HepG2 (cell line): Measurements from ENCODE around the gene GGACT. TPM values are rescaled to one million over a fixed set of nuclear protein-coding genes. Genes with fewer than 3 reads are reported as not detected.

Source experiments
- ATAC-seq: fragments of 200-7000 bp; cut with Tn5 transposase; 3 replicates; pipeline ENCODE4 v1.9.1; 2020; ENCODE audit warnings: mild to moderate bottlenecking, moderate library complexity
- BruUV-seq: library from RNA; stranded (reverse); fragments of 400-500 nt; replicated peaks from 2 replicates; lab custom pipeline; 2021; lab: Mats Ljungman, UMichigan
- CTCF ChIA-PET: fragments of 300-600 bp; formaldehyde crosslinking; extraction: SDS; loops from one replicate; lab custom pipeline; 2021; ENCODE audit warnings: low total read pairs, inconsistent platforms, low intra/inter-chr PET ratio; lab: Yijun Ruan, JAX
- POLR2A ChIA-PET: fragments of 350-600 bp; sonication (Branson Sonifier 250); formaldehyde crosslinking; loops from one replicate; lab custom pipeline; 2020; ENCODE audit warnings: antibody characterized with exemption, inconsistent platforms; lab: Yijun Ruan, JAX
- DNase-seq: peaks from one replicate; pipeline ENCODE4 v3.0.0-alpha.2; 2015; ENCODE audit warnings: low spot score
- FAIRE-seq: peaks from 3 replicates; lab custom pipeline; 2011; peaks lifted over from hg19 to GRCh38; lab: Jason Lieb, UNC
- H2AFZ ChIP-seq: one replicate; pipeline ENCODE4 v1.6.1; 2011; ENCODE audit warnings: low read length, inconsistent platforms
- H3K27ac ChIP-seq: fragments of 300-600 bp; 3 replicates; pipeline ENCODE4 v1.8.0; 2011; ENCODE audit warnings: mixed run types, mild to moderate bottlenecking, mixed read lengths, low read length, inconsistent platforms; ENCODE audit not compliant: insufficient read depth; ENCODE audit errors: extremely low read length
- H3K27me3 ChIP-seq, 2 experiments: fragments of 200-600 bp in 1 of 2; 2 replicates in 1 of 2; 3 replicates in 1 of 2; pipeline versions ENCODE4 v1.6.0 to v1.8.0; 2011; ENCODE audit warnings: low read length in 2 of 2, mild to moderate bottlenecking in 2 of 2, moderate library complexity in 2 of 2, inconsistent platforms in 1 of 2; ENCODE audit not compliant: insufficient read depth in 2 of 2, control insufficient read depth in 1 of 2
- H3K36me3 ChIP-seq, 2 experiments: fragments of 200-600 bp in 1 of 2; replicated peaks in 1 of 2; 2 replicates in 1 of 2; 3 replicates in 1 of 2; pipeline versions ENCODE4 v1.5.1 to v1.8.0; 2011; ENCODE audit warnings: low read length in 2 of 2, inconsistent platforms in 1 of 2; ENCODE audit not compliant: insufficient read depth in 2 of 2, control insufficient read depth in 1 of 2
- H3K4me1 ChIP-seq: 2 replicates; pipeline ENCODE4 v1.5.1; 2012; ENCODE audit warnings: low read length, inconsistent platforms; ENCODE audit not compliant: insufficient read depth
- H3K4me2 ChIP-seq: 2 replicates; pipeline ENCODE4 v1.6.0; 2011; ENCODE audit warnings: low read depth, low read length, inconsistent platforms
- H3K4me3 ChIP-seq, 3 experiments: fragments of 200-600 bp in 1 of 3; sonication (generic), shearing (Covaris generic) in 1 of 3; replicated peaks in 1 of 3; 2 replicates each; pipeline ENCODE4 v1.5.1; 2011 to 2016; ENCODE audit warnings: low read length in 3 of 3, inconsistent platforms in 2 of 3, low read depth in 2 of 3, mild to moderate bottlenecking in 2 of 3, control low read depth in 1 of 3, mixed read lengths in 1 of 3; ENCODE audit not compliant: insufficient read depth in 1 of 3
- H3K79me2 ChIP-seq: one replicate; pipeline ENCODE4 v1.6.1; 2011; ENCODE audit warnings: low read length, inconsistent platforms; ENCODE audit not compliant: insufficient read depth
- H3K9ac ChIP-seq: 2 replicates; pipeline ENCODE4 v1.6.0; 2011; ENCODE audit warnings: mild to moderate bottlenecking, low read depth, low read length, inconsistent platforms; ENCODE audit not compliant: insufficient read depth
- H3K9me3 ChIP-seq: 2 replicates; pipeline ENCODE4 v1.5.1; 2012; ENCODE audit warnings: mild to moderate bottlenecking, low read length
- H4K20me1 ChIP-seq: 2 replicates; pipeline ENCODE4 v1.6.0; 2011; ENCODE audit warnings: inconsistent platforms, mild to moderate bottlenecking, low read length, moderate library complexity; ENCODE audit not compliant: insufficient read depth
- FIP1L1 ChIP-seq: fragments of 200-400 bp; formaldehyde crosslinking; IDR thresholded peaks from 2 replicates; pipeline ENCODE4 v1.6.1; 2018; ENCODE audit warnings: low read depth, mild to moderate bottlenecking, low read length, moderate library complexity, borderline replicate concordance; ENCODE audit not compliant: insufficient read depth
- KMT2A ChIP-seq: sonication (generic); formaldehyde crosslinking; IDR thresholded peaks from 2 replicates; pipeline ENCODE4 v1.4.0; 2020; ENCODE audit warnings: missing genetic modification reagents
- MAFG ChIP-seq: sonication (generic); formaldehyde crosslinking; IDR thresholded peaks from 2 replicates; pipeline ENCODE4 v1.5.1; 2020; ENCODE audit warnings: mild to moderate bottlenecking, missing genetic modification reagents
- NONO ChIP-seq, 2 experiments: fragments of 450-650 bp in 1 of 2; sonication (generic) in 1 of 2; formaldehyde crosslinking in 1 of 2; IDR thresholded peaks in 1 of 2; conservative IDR thresholded peaks in 1 of 2; 2 replicates each; pipeline versions ENCODE4 v1.6.1 to v1.8.0; 2017 to 2022; ENCODE audit warnings: mild to moderate bottlenecking in 1 of 2, missing genetic modification reagents in 1 of 2, moderate library complexity in 1 of 2
- SRSF4 ChIP-seq: fragments of 200-400 bp; formaldehyde crosslinking; IDR thresholded peaks from one replicate; pipeline ENCODE4 v1.6.1; 2018; ENCODE audit warnings: mild to moderate bottlenecking, low read depth, low read length, moderate library complexity; ENCODE audit not compliant: poor library complexity, severe bottlenecking
- TBL1XR1 ChIP-seq: fragments of 150-350 bp; IDR thresholded peaks from 2 replicates; pipeline ENCODE4 v1.6.1; 2014; ENCODE audit warnings: borderline replicate concordance, low read length; ENCODE audit not compliant: partially characterized antibody
- TBX2 ChIP-seq: sonication (generic); formaldehyde crosslinking; IDR thresholded peaks from 2 replicates; pipeline ENCODE4 v1.5.0; 2020; ENCODE audit warnings: missing genetic modification reagents, mild to moderate bottlenecking, borderline replicate concordance
- XRCC5 ChIP-seq: fragments of 200-400 bp; formaldehyde crosslinking; optimal IDR thresholded peaks from 2 replicates; pipeline ENCODE3; 2017; ENCODE audit warnings: mild to moderate bottlenecking, low read length
- ZBTB21 ChIP-seq: sonication (generic); formaldehyde crosslinking; IDR thresholded peaks from 2 replicates; pipeline ENCODE4 v1.4.0; 2020; ENCODE audit warnings: missing genetic modification reagents
- ZBTB44 ChIP-seq: sonication (generic); formaldehyde crosslinking; IDR thresholded peaks from 2 replicates; pipeline ENCODE4 v1.4.0; 2020; ENCODE audit warnings: missing genetic modification reagents
- ZNF263 ChIP-seq: sonication (generic); formaldehyde crosslinking; IDR thresholded peaks from 2 replicates; pipeline ENCODE4 v1.4.0; 2020; ENCODE audit warnings: missing genetic modification reagents
- ZNF335 ChIP-seq: sonication (generic); formaldehyde crosslinking; IDR thresholded peaks from 2 replicates; pipeline ENCODE4 v1.4.0; 2020; ENCODE audit warnings: missing genetic modification reagents
- ZNF414 ChIP-seq: sonication (generic); formaldehyde crosslinking; IDR thresholded peaks from 2 replicates; pipeline ENCODE4 v1.5.0; 2020; ENCODE audit warnings: missing genetic modification reagents
- ZNF605 ChIP-seq: sonication (generic); formaldehyde crosslinking; IDR thresholded peaks from 2 replicates; pipeline ENCODE4 v1.8.0; 2022; ENCODE audit warnings: mild to moderate bottlenecking, missing genetic modification reagents
- ZNF7 ChIP-seq: IDR thresholded peaks from 2 replicates; pipeline ENCODE4 v1.6.1; 2016; ENCODE audit warnings: missing biosample characterization, missing genetic modification reagents
- WGBS: methylation state at CpG from one replicate; pipeline ENCODE4 v1.1.6; 2017; ENCODE audit warnings: low lambda C conversion rate; 5-methylcytosine and 5-hydroxymethylcytosine counted together
- in situ Hi-C: cut with HindIII; loops from 2 replicates; pipeline ENCODE4 v1.10.0; 2017; ENCODE audit warnings: low pct_unique_long_range_greater_than_20kb; ENCODE audit not compliant: extremely low pct_ligation_motif_present
- intact Hi-C: fragments of 100-400 bp; cut with micrococcal nuclease; formaldehyde crosslinking; loops from one replicate; pipeline ENCODE4 v1.10.0; 2022; ENCODE audit not compliant: unreplicated experiment
- polyA plus RNA-seq, 8 experiments: library from polyadenylated mRNA; depleted of rRNA in 3 of 8; stranded (reverse) in 7 of 8; unstranded in 1 of 8; fragments of >200 nt; fragmentation: Illumina TruSeq in 4 of 8; extraction: Trizol in 4 of 8; gene quantifications; 2 replicates each; pipeline versions ENCODE4 v1.2.1 to v1.2.3, GENCODE V29; 2011 to 2016; ENCODE audit warnings: low read depth in 4 of 8, missing spikeins in 1 of 8, mixed read lengths in 1 of 8; ENCODE audit not compliant: insufficient read depth in 1 of 8
- total RNA-seq, 5 experiments: library from RNA; depleted of rRNA; stranded (reverse); fragments of >200 nt; fragmentation: Illumina TruSeq; extraction: Trizol; gene quantifications; 2 replicates each; pipeline ENCODE4 v1.2.3, GENCODE V29; 2016; ENCODE audit warnings: low read depth in 1 of 5
- TF ChIP-seq, protein P1 (sequence below): sonication (generic); formaldehyde crosslinking; IDR thresholded peaks from 2 replicates; pipeline ENCODE4 v1.4.0; 2020; ENCODE audit warnings: missing genetic modification reagents, borderline replicate concordance
- TF ChIP-seq, protein P2 (sequence below): sonication (generic); formaldehyde crosslinking; IDR thresholded peaks from 2 replicates; pipeline ENCODE4 v1.5.0; 2020; ENCODE audit warnings: missing genetic modification reagents, mild to moderate bottlenecking, borderline replicate concordance
- TF ChIP-seq, protein P3 (sequence below): sonication (generic); formaldehyde crosslinking; IDR thresholded peaks from 2 replicates; pipeline ENCODE4 v1.8.0; 2022; ENCODE audit warnings: mild to moderate bottlenecking, missing genetic modification reagents, moderate library complexity

The GGACT gene
- total and polyA plus RNA-seq, 2 of the 13 experiments (the other 11 are each of a cell fraction or from before 2014, with no cell fraction given) = 1.7 to 1.9 TPM

GRCh38 chr13:100527644-100528043 is 60.9 kb downstream of the GGACT start:
- Histone ChIP-seq H3K4me1 (peaks cover 44% of the 10 kb centered on the region), H3K79me2 (no peaks in the 10 kb centered on the region), H3K9me3 (no peaks in the 10 kb centered on the region), H4K20me1 (no peaks in the 10 kb centered on the region), H3K36me3 (peaks cover 4 to 7% of the 10 kb centered on the region in 2 experiments; a peak in 4 of 5 replicates), H2AFZ (no peak overlapping the region), H3K27me3 (no peaks in the 10 kb centered on the region; a peak in 1 of 5 replicates), H3K4me3 (no peak overlapping the region), H3K27ac (no peak overlapping the region), H3K9ac (no peak overlapping the region), H3K4me2 (no peak overlapping the region)
- ChIA-PET CTCF (no interaction called here), POLR2A (interaction anchor here (1.1 kb wide), 1 partner anchor 11 kb away, joined by 3 read pairs; no protein-coding TSS in a partner anchor)
- WGBS = 95% methylated on average over 9 of the region's 9 CpGs
- FAIRE-seq = no peak
- intact Hi-C loops = no loop called here
- TF ChIP-seq ZNF263 (CRISPR knock-in tag) (no peak), MAFG (CRISPR knock-in tag) (no peak), ZNF605 (CRISPR knock-in tag) (no peak), XRCC5 (no peak), ZNF414 (no peak), FIP1L1 (no peak), SRSF4 (no peak), ZBTB21 (no peak), TBX2 (CRISPR knock-in tag) (no peak), ZBTB44 (CRISPR knock-in tag) (no peak), KMT2A (CRISPR knock-in tag) (no peak), ZNF335 (CRISPR knock-in tag) (no peak), TBL1XR1 (no peak), NONO (IDR thresholded peaks at IDR 0.05) (no peak), NONO (CRISPR knock-in tag; conservative IDR thresholded peaks at IDR 0.05) (no peak), ZNF7 (CRISPR knock-in tag) (no peak)
- TF ChIP-seq, protein P1, sequence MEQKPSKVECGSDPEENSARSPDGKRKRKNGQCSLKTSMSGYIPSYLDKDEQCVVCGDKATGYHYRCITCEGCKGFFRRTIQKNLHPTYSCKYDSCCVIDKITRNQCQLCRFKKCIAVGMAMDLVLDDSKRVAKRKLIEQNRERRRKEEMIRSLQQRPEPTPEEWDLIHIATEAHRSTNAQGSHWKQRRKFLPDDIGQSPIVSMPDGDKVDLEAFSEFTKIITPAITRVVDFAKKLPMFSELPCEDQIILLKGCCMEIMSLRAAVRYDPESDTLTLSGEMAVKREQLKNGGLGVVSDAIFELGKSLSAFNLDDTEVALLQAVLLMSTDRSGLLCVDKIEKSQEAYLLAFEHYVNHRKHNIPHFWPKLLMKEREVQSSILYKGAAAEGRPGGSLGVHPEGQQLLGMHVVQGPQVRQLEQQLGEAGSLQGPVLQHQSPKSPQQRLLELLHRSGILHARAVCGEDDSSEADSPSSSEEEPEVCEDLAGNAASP (CRISPR knock-in tag) = no peak
- TF ChIP-seq, protein P2, sequence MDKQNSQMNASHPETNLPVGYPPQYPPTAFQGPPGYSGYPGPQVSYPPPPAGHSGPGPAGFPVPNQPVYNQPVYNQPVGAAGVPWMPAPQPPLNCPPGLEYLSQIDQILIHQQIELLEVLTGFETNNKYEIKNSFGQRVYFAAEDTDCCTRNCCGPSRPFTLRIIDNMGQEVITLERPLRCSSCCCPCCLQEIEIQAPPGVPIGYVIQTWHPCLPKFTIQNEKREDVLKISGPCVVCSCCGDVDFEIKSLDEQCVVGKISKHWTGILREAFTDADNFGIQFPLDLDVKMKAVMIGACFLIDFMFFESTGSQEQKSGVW = no peak
- TF ChIP-seq, protein P3, sequence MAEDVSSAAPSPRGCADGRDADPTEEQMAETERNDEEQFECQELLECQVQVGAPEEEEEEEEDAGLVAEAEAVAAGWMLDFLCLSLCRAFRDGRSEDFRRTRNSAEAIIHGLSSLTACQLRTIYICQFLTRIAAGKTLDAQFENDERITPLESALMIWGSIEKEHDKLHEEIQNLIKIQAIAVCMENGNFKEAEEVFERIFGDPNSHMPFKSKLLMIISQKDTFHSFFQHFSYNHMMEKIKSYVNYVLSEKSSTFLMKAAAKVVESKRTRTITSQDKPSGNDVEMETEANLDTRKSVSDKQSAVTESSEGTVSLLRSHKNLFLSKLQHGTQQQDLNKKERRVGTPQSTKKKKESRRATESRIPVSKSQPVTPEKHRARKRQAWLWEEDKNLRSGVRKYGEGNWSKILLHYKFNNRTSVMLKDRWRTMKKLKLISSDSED = no peak
- in situ Hi-C loops = loop anchor here (25.0 kb wide), 1 partner anchor 865 kb away; no protein-coding TSS in a partner anchor
- ATAC-seq = no peak
- BruUV-seq = no TSS peak
- DNase-seq = no peak
